GM12878 (cell line): Measurements from ENCODE around the gene CHRM2. TPM values are rescaled to one million over a fixed set of nuclear protein-coding genes. Genes with fewer than 3 reads are reported as not detected.

Experiments used
- ATAC-seq: fragments of 200-7000 bp; cut with Tn5 transposase; 3 replicates; pipeline ENCODE4 v1.9.1; 2020; ENCODE audit warnings: mild to moderate bottlenecking, moderate library complexity
- BruUV-seq: library from RNA; stranded (reverse); fragments of 400-500 nt; replicated peaks from 2 replicates; lab custom pipeline; 2021; lab: Mats Ljungman, UMichigan
- CTCF ChIA-PET: fragments of 300-600 bp; sonication (Branson Sonifier 250); formaldehyde crosslinking; extraction: SDS; loops from one replicate; lab custom pipeline; 2021; ENCODE audit warnings: inconsistent platforms; lab: Yijun Ruan, JAX
- POLR2A ChIA-PET: fragments of 350-600 bp; formaldehyde crosslinking; extraction: SDS; loops from one replicate; lab custom pipeline; 2021; ENCODE audit warnings: inconsistent platforms; lab: Charles Lee
- RAD21 ChIA-PET: fragments of 300-600 bp; sonication (Branson Sonifier 250); formaldehyde crosslinking; loops from one replicate; lab custom pipeline; 2023; ENCODE audit warnings: antibody characterized with exemption; ENCODE audit not compliant: unreplicated experiment; lab: Charles Lee
- SMC1A ChIA-PET: fragments of 300-600 bp; sonication (Branson Sonifier 250); formaldehyde crosslinking; loops from one replicate; lab custom pipeline; 2023; ENCODE audit not compliant: unreplicated experiment, uncharacterized antibody; lab: Charles Lee
- DNase-seq: peaks from one replicate; pipeline ENCODE4 v3.0.0-alpha.2; 2011; ENCODE audit warnings: low read depth, low spot score
- FAIRE-seq: peaks from 3 replicates; lab custom pipeline; 2011; peaks lifted over from hg19 to GRCh38; lab: Jason Lieb, UNC
- H2AFZ ChIP-seq: 2 replicates; pipeline ENCODE4 v1.6.0; 2011; ENCODE audit warnings: low read depth, low read length, control low read depth; ENCODE audit not compliant: control insufficient read depth
- H3K27ac ChIP-seq: 2 replicates; pipeline ENCODE4 v1.5.1; 2011; ENCODE audit warnings: control low read depth; ENCODE audit not compliant: control insufficient read depth, insufficient read depth
- H3K27me3 ChIP-seq, 2 experiments: replicated peaks in 1 of 2; 2 replicates each; pipeline versions ENCODE4 v1.6.0 to v1.6.1; 2011; ENCODE audit warnings: low read length in 1 of 2; ENCODE audit not compliant: control insufficient read depth in 2 of 2, insufficient read depth in 2 of 2
- H3K36me3 ChIP-seq, 2 experiments: 2 replicates each; pipeline ENCODE4 v1.5.1; 2011; ENCODE audit warnings: low read length in 1 of 2; ENCODE audit not compliant: control insufficient read depth in 2 of 2, insufficient read depth in 2 of 2
- H3K4me1 ChIP-seq: 2 replicates; pipeline ENCODE4 v1.6.1; 2011; ENCODE audit warnings: mild to moderate bottlenecking, low read length, moderate library complexity, mixed read lengths; ENCODE audit not compliant: control insufficient read depth, insufficient read depth
- H3K4me2 ChIP-seq: 2 replicates; pipeline ENCODE4 v1.6.0; 2011; ENCODE audit warnings: control low read depth; ENCODE audit not compliant: control insufficient read depth, insufficient read depth
- H3K4me3 ChIP-seq: fragments of 200-600 bp; sonication (generic); 2 replicates; pipeline ENCODE4 v1.5.1; 2016
- H3K79me2 ChIP-seq: 2 replicates; pipeline ENCODE4 v1.6.0; 2011; ENCODE audit warnings: low read length; ENCODE audit not compliant: control insufficient read depth, insufficient read depth
- H3K9ac ChIP-seq: 2 replicates; pipeline ENCODE4 v1.8.0; 2011; ENCODE audit warnings: low read length, control low read depth, mixed read lengths; ENCODE audit not compliant: control insufficient read depth, insufficient read depth
- H3K9me3 ChIP-seq: replicated peaks from 3 replicates; pipeline ENCODE4 v1.5.1; 2011; ENCODE audit warnings: mild to moderate bottlenecking, low read length; ENCODE audit not compliant: control insufficient read depth, insufficient read depth
- H4K20me1 ChIP-seq: 2 replicates; pipeline ENCODE4 v1.6.0; 2011; ENCODE audit not compliant: control insufficient read depth, insufficient read depth
- CBFB ChIP-seq: IDR thresholded peaks from 2 replicates; pipeline ENCODE4 v1.6.1; 2016; ENCODE audit warnings: antibody characterized with exemption, low read depth
- CBX3 ChIP-seq: fragments of 200-600 bp; sonication (generic); IDR thresholded peaks from 2 replicates; pipeline ENCODE4 v1.6.1; 2016; ENCODE audit warnings: low read depth, borderline replicate concordance
- FOXK2 ChIP-seq: fragments of 450-650 bp; IDR thresholded peaks from 2 replicates; pipeline ENCODE4 v1.6.1; 2017; ENCODE audit warnings: mild to moderate bottlenecking, moderate library complexity
- FOXM1 ChIP-seq: IDR thresholded peaks from 2 replicates; pipeline ENCODE4 v1.6.1; 2012; ENCODE audit warnings: low read depth, mild to moderate bottlenecking, inconsistent platforms, low read length, moderate library complexity
- NFXL1 ChIP-seq: fragments of 450-650 bp; IDR thresholded peaks from 2 replicates; pipeline ENCODE4 v1.6.1; 2017; ENCODE audit warnings: antibody characterized with exemption, mild to moderate bottlenecking, borderline replicate concordance
- PBX3 ChIP-seq: IDR thresholded peaks from 2 replicates; pipeline ENCODE4 v1.6.1; 2011; ENCODE audit warnings: mild to moderate bottlenecking, low read depth, low read length, moderate library complexity; ENCODE audit not compliant: insufficient replicate concordance
- POLR2AphosphoS2 ChIP-seq: IDR thresholded peaks from 2 replicates; pipeline ENCODE4 v1.6.1; 2011; ENCODE audit warnings: low read depth, mild to moderate bottlenecking, low read length, improper control_type of control experiment, moderate library complexity
- SMC3 ChIP-seq: IDR thresholded peaks from 2 replicates; pipeline ENCODE4 v1.6.1; 2011; ENCODE audit warnings: low read length, improper control_type of control experiment, borderline replicate concordance
- ZBED1 ChIP-seq: IDR thresholded peaks from 2 replicates; pipeline ENCODE4 v1.6.1; 2016; ENCODE audit warnings: borderline replicate concordance
- ZBTB40 ChIP-seq: fragments of 450-650 bp; IDR thresholded peaks from 2 replicates; pipeline ENCODE4 v1.6.1; 2016; ENCODE audit warnings: mild to moderate bottlenecking, moderate library complexity, borderline replicate concordance
- ZNF207 ChIP-seq: fragments of 450-650 bp; IDR thresholded peaks from 2 replicates; pipeline ENCODE4 v1.6.1; 2014; ENCODE audit warnings: antibody characterized with exemption, mild to moderate bottlenecking, borderline replicate concordance
- ZNF384 ChIP-seq: IDR thresholded peaks from 2 replicates; pipeline ENCODE4 v1.6.1; 2012; ENCODE audit warnings: low read depth, mild to moderate bottlenecking, low read length, improper control_type of control experiment, borderline replicate concordance
- WGBS: methylation state at CpG from one replicate; pipeline ENCODE4 v1.1.6; 2016; ENCODE audit warnings: low lambda C conversion rate; ENCODE audit not compliant: insufficient replicate concordance, insufficient coverage; ENCODE audit errors: missing lambda C conversion rate; 5-methylcytosine and 5-hydroxymethylcytosine counted together
- in situ Hi-C: fragments of 300-500 bp; cut with MboI; formaldehyde crosslinking; loops from 9 replicates; pipeline ENCODE4 v1.14.3; 2018; ENCODE audit warnings: mixed read lengths
- intact Hi-C: fragments of 100-400 bp; cut with micrococcal nuclease; formaldehyde crosslinking; loops from one replicate; pipeline ENCODE4 v1.14.2; 2022; ENCODE audit not compliant: unreplicated experiment
- polyA plus RNA-seq, 11 experiments: library from polyadenylated mRNA; depleted of rRNA in 4 of 11; unstranded in 6 of 11; stranded (reverse) in 5 of 11; fragments of >200 nt; fragmentation: Nextera tagmentation in 4 of 11; fragmentation: Illumina TruSeq in 1 of 11; extraction: Ambion mirVana in 4 of 11; extraction: Trizol in 1 of 11; gene quantifications; 1 replicate in 1 of 11; 2 replicates in 10 of 11; pipeline versions ENCODE4 v1.2.1 to v1.2.3, GENCODE V29; 2011 to 2016; ENCODE audit warnings: inconsistent platforms in 2 of 11, missing spikeins in 2 of 11, low read depth in 1 of 11
- total RNA-seq, 4 experiments: library from RNA; depleted of rRNA in 3 of 4; stranded (reverse); fragments of >200 nt in 3 of 4; fragmentation: Illumina TruSeq in 1 of 4; extraction: Trizol in 1 of 4; gene quantifications; 2 replicates each; pipeline versions ENCODE4 v1.2.1 to v1.2.3, GENCODE V29; 2013 to 2021
- TF ChIP-seq, protein P1 (sequence below): IDR thresholded peaks from 2 replicates; pipeline ENCODE4 v1.6.1; 2012; ENCODE audit warnings: mild to moderate bottlenecking, low read depth, low read length
- TF ChIP-seq, protein P2 (sequence below): fragments of 450-650 bp; IDR thresholded peaks from 2 replicates; pipeline ENCODE4 v1.6.1; 2016; ENCODE audit warnings: mild to moderate bottlenecking

The CHRM2 gene
- total and polyA plus RNA-seq, 10 of the 15 experiments (the other 5 are each of a cell fraction or from before 2014, with no cell fraction given): 0.05 TPM; not detected in 9

GRCh38 chr7:137001478-137001877 is 133.0 kb downstream of the CHRM2 start (continued):
- TF ChIP-seq, protein P1, sequence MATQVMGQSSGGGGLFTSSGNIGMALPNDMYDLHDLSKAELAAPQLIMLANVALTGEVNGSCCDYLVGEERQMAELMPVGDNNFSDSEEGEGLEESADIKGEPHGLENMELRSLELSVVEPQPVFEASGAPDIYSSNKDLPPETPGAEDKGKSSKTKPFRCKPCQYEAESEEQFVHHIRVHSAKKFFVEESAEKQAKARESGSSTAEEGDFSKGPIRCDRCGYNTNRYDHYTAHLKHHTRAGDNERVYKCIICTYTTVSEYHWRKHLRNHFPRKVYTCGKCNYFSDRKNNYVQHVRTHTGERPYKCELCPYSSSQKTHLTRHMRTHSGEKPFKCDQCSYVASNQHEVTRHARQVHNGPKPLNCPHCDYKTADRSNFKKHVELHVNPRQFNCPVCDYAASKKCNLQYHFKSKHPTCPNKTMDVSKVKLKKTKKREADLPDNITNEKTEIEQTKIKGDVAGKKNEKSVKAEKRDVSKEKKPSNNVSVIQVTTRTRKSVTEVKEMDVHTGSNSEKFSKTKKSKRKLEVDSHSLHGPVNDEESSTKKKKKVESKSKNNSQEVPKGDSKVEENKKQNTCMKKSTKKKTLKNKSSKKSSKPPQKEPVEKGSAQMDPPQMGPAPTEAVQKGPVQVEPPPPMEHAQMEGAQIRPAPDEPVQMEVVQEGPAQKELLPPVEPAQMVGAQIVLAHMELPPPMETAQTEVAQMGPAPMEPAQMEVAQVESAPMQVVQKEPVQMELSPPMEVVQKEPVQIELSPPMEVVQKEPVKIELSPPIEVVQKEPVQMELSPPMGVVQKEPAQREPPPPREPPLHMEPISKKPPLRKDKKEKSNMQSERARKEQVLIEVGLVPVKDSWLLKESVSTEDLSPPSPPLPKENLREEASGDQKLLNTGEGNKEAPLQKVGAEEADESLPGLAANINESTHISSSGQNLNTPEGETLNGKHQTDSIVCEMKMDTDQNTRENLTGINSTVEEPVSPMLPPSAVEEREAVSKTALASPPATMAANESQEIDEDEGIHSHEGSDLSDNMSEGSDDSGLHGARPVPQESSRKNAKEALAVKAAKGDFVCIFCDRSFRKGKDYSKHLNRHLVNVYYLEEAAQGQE: no peak

GRCh38 chr7:137003086-137003485 is 134.6 kb downstream of the CHRM2 start:
- no peaks in the 10 kb centered on the region for H4K20me1 ChIP-seq
- no peak overlapping the region for H3K27ac ChIP-seq
- ChIA-PET CTCF (no interaction called here), SMC1A (no interaction called here), POLR2A (no interaction called here), RAD21 (no interaction called here)
- FAIRE-seq (no peak), ATAC-seq (no peak), DNase-seq (no peak)
- no peaks in the 10 kb centered on the region for H3K36me3 ChIP-seq
- BruUV-seq: no TSS peak
- no peaks in the 10 kb centered on the region for H3K79me2 ChIP-seq
- H3K9ac ChIP-seq: no peak overlapping the region
- no peak overlapping the region for H2AFZ ChIP-seq
- no peak overlapping the region for H3K4me2 ChIP-seq
- in situ Hi-C loops: no loop called here
- intact Hi-C loops: no loop called here
- no peak overlapping the region for H3K4me3 ChIP-seq
- H3K4me1 ChIP-seq: no peaks in the 10 kb centered on the region
- no peaks in the 10 kb centered on the region for H3K27me3 ChIP-seq
- 7% methylated on average over 2 of the region's 2 CpGs for WGBS
- no peaks in the 10 kb centered on the region for H3K9me3 ChIP-seq
- TF ChIP-seq SMC3 (no peak), NFXL1 (no peak), CBX3 (no peak), ZBTB40 (no peak), FOXM1 (no peak), PBX3 (no peak), CBFB (no peak), ZNF207 (no peak), FOXK2 (no peak), POLR2AphosphoS2 (no peak), ZBED1 (no peak), ZNF384 (no peak)
- TF ChIP-seq, protein P2, sequence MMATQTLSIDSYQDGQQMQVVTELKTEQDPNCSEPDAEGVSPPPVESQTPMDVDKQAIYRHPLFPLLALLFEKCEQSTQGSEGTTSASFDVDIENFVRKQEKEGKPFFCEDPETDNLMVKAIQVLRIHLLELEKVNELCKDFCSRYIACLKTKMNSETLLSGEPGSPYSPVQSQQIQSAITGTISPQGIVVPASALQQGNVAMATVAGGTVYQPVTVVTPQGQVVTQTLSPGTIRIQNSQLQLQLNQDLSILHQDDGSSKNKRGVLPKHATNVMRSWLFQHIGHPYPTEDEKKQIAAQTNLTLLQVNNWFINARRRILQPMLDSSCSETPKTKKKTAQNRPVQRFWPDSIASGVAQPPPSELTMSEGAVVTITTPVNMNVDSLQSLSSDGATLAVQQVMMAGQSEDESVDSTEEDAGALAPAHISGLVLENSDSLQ: no peak
